Liver (tissue), 9 donors: ENCODE data around the gene ARHGDIA. TPM values are rescaled to one million over a fixed set of nuclear protein-coding genes. Genes with fewer than 3 reads are reported as not detected.

Experiments used
- DNase-seq: peaks from one replicate; pipeline ENCODE4 v3.0.0-alpha.2; 2017; ENCODE audit warnings: low spot score
- H3K27ac ChIP-seq, 2 donors: one replicate each; pipeline ENCODE4 v1.7.0; 2013; ENCODE audit warnings: inconsistent platforms in 2 of 2, low read length in 2 of 2, control low read depth in 1 of 2, low read depth in 1 of 2, mild to moderate bottlenecking in 1 of 2
- H3K27me3 ChIP-seq, 4 donors: one replicate each; pipeline versions ENCODE4 v1.6.1 to v1.7.0; 2013; ENCODE audit warnings: low read length in 3 of 4, inconsistent platforms in 1 of 4, mild to moderate bottlenecking in 1 of 4, moderate library complexity in 1 of 4; ENCODE audit not compliant: control insufficient read depth in 4 of 4, insufficient read depth in 4 of 4
- H3K36me3 ChIP-seq, 4 donors: one replicate each; pipeline versions ENCODE4 v1.6.1 to v1.7.0; 2013; ENCODE audit warnings: low read length in 3 of 4, mild to moderate bottlenecking in 3 of 4, low read depth in 1 of 4, moderate library complexity in 1 of 4; ENCODE audit not compliant: control insufficient read depth in 4 of 4, insufficient read depth in 3 of 4
- H3K4me1 ChIP-seq, 4 donors: one replicate each; pipeline versions ENCODE4 v1.6.1 to v1.7.0; 2013; ENCODE audit warnings: low read length in 3 of 4, mild to moderate bottlenecking in 3 of 4, moderate library complexity in 1 of 4; ENCODE audit not compliant: control insufficient read depth in 4 of 4, insufficient read depth in 4 of 4
- H3K4me3 ChIP-seq, 3 donors: one replicate each; pipeline versions ENCODE4 v1.6.1 to v1.7.0; 2013; ENCODE audit warnings: low read length in 3 of 3, control low read depth in 1 of 3, low read depth in 1 of 3, mild to moderate bottlenecking in 1 of 3
- H3K9ac ChIP-seq, 2 donors: one replicate each; pipeline ENCODE4 v1.7.0; 2013; ENCODE audit warnings: low read length in 2 of 2, mild to moderate bottlenecking in 2 of 2, moderate library complexity in 2 of 2, control low read depth in 1 of 2, low read depth in 1 of 2
- H3K9me3 ChIP-seq, 4 donors: one replicate each; pipeline versions ENCODE4 v1.6.1 to v1.7.0; 2013; ENCODE audit warnings: low read length in 3 of 4; ENCODE audit not compliant: control insufficient read depth in 4 of 4
- ATF3 ChIP-seq: IDR thresholded peaks from 2 replicates; pipeline ENCODE4 v1.6.1; 2016; ENCODE audit warnings: antibody characterized with exemption
- CTCF ChIP-seq: fragments of 150-350 bp; IDR thresholded peaks from 2 replicates; pipeline ENCODE4 v1.5.1; 2017; ENCODE audit warnings: improper control_type of control experiment, low read depth, low read length; ENCODE audit not compliant: missing input control
- EGR1 ChIP-seq, 2 donors: IDR thresholded peaks; 2 replicates each; pipeline ENCODE4 v1.6.1; 2016 to 2018; ENCODE audit warnings: antibody characterized with exemption in 2 of 2, low read depth in 2 of 2
- FOXA1 ChIP-seq: IDR thresholded peaks from 2 replicates; pipeline ENCODE4 v1.6.1; 2016; ENCODE audit warnings: antibody characterized with exemption
- FOXA2 ChIP-seq: IDR thresholded peaks from 2 replicates; pipeline ENCODE4 v1.6.1; 2016; ENCODE audit warnings: antibody characterized with exemption
- GABPA ChIP-seq, 2 donors: IDR thresholded peaks in 1 of 2; conservative IDR thresholded peaks in 1 of 2; 2 replicates each; pipeline ENCODE4 v1.6.1; 2016; ENCODE audit warnings: antibody characterized with exemption in 2 of 2, mild to moderate bottlenecking in 1 of 2, moderate library complexity in 1 of 2
- HNF4A ChIP-seq, 2 donors: conservative IDR thresholded peaks; 2 replicates each; pipeline ENCODE4 v1.6.1; 2016; ENCODE audit warnings: antibody characterized with exemption in 2 of 2, mild to moderate bottlenecking in 2 of 2
- HNF4G ChIP-seq: IDR thresholded peaks from 2 replicates; pipeline ENCODE4 v1.6.1; 2016; ENCODE audit warnings: antibody characterized with exemption
- JUND ChIP-seq, 2 donors: IDR thresholded peaks; 2 replicates each; pipeline ENCODE4 v1.6.1; 2016; ENCODE audit warnings: antibody characterized with exemption in 2 of 2
- NR2F2 ChIP-seq: IDR thresholded peaks from 2 replicates; pipeline ENCODE4 v1.6.1; 2016; ENCODE audit warnings: antibody characterized with exemption
- RAD21 ChIP-seq, 2 donors: IDR thresholded peaks; 2 replicates each; pipeline ENCODE4 v1.6.1; 2016; ENCODE audit warnings: antibody characterized with exemption in 2 of 2, mild to moderate bottlenecking in 2 of 2
- REST ChIP-seq: IDR thresholded peaks from 2 replicates; pipeline ENCODE4 v1.6.1; 2016; ENCODE audit warnings: antibody characterized with exemption, mild to moderate bottlenecking
- RXRA ChIP-seq, 2 donors: IDR thresholded peaks; 2 replicates each; pipeline ENCODE4 v1.6.1; 2017 to 2018; ENCODE audit warnings: antibody characterized with exemption in 2 of 2, mild to moderate bottlenecking in 1 of 2
- SP1 ChIP-seq: IDR thresholded peaks from 2 replicates; pipeline ENCODE4 v1.6.1; 2018; ENCODE audit warnings: antibody characterized with exemption, mild to moderate bottlenecking
- TAF1 ChIP-seq: conservative IDR thresholded peaks from 2 replicates; pipeline ENCODE4 v1.6.1; 2016; ENCODE audit warnings: antibody characterized with exemption, mild to moderate bottlenecking
- YY1 ChIP-seq: IDR thresholded peaks from 2 replicates; pipeline ENCODE4 v1.6.1; 2016; ENCODE audit warnings: antibody characterized with exemption, mild to moderate bottlenecking
- ZBTB33 ChIP-seq: IDR thresholded peaks from 2 replicates; pipeline ENCODE4 v1.6.1; 2016; ENCODE audit warnings: antibody characterized with exemption
- WGBS: extraction: QIAGEN DNeasy Blood & Tissue Kit; methylation state at CpG from one replicate; pipeline ENCODE4 v1.1.7; 2013; 5-methylcytosine and 5-hydroxymethylcytosine counted together
- polyA plus RNA-seq, 2 donors: library from polyadenylated mRNA; stranded (reverse) in 1 of 2; unstranded in 1 of 2; fragments of 200-250 nt in 1 of 2; fragments of >200 nt in 1 of 2; fragmentation: Nextera tagmentation in 1 of 2; extraction: Ambion mirVana in 1 of 2; gene quantifications; one replicate each; pipeline versions ENCODE4 v1.2.1 to v1.2.3, GENCODE V29; 2013 to 2015
- total RNA-seq, 2 donors: library from RNA; depleted of rRNA; stranded (reverse); fragments of >200 nt; gene quantifications; one replicate each; pipeline ENCODE4 v1.2.3, GENCODE V29; 2014
- TF ChIP-seq, protein P1 (sequence below): IDR thresholded peaks from 2 replicates; pipeline ENCODE4 v1.6.1; 2016; ENCODE audit warnings: antibody characterized with exemption
- donor health status: healthy.
- donor health status: healthy.
- donor health status: healthy.
- donor health status: healthy.
- donor health status: healthy.

The ARHGDIA gene
- total and polyA plus RNA-seq, 4 donors = 35.5 to 142 (median 75.3) TPM

DNA sequence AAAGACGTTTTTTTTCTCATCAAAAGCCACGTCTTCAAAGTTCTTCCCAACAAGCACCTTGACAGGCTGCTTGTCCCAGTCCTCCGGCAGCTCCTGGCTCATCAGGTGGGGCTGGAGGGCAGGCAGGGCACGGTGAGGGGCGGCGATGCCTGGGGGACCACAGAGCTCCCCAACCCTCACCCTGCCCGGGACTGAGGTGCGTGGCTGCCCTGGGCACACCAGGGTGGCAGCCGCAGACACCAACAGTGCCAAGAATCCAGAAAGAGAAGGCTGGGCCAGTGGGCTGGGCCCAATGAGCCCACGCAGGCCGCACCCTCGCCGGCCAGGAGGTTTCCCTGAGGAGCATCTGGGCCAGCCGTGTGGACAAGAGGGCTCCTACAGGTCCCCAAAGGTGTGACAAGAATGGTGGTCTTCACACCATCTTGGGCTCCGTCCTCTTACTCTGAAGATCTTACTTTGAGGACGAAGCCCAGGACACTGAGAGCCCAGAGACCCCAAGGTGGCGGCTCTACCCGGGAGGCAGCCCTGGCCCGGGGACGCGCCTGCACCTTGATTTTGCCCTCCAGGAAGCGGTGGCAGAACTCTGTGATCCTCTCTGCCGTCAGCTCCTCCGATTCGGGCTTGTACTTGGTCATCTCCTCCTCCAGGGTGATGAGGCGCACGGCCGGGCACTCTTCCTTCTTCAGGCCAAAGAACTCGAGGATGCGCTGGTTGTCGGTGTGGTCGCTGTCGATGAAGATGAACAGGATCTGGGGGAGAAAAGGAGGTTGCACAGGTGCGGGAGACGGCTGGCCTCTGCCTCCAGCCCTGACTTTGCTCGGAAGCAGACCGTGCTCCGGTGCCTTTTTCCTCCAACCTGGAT lies 25.0 kb downstream of the ARHGDIA start (continued):
- TF ChIP-seq REST = no peak

- Histone ChIP-seq H3K27ac (no peak overlapping the region), H3K9ac (no peak overlapping the region), H3K36me3 (peaks cover 30 to 50% (median 35%) of the 10 kb centered on the region in 4 donors), H3K4me3 (no peak overlapping the region), H3K27me3 (no peaks in the 10 kb centered on the region), H3K4me1 (peaks cover 0 to 29% (median 19%) of the 10 kb centered on the region in 4 donors), H3K9me3 (no peaks in the 10 kb centered on the region)
- 94% methylated on average over 13 of the region's 13 CpGs for WGBS
- DNase-seq = no peak
- no peak for TF ChIP-seq SP1
- TF ChIP-seq RAD21 (IDR thresholded peaks at IDR 0.05) = no peak
- no peak for TF ChIP-seq FOXA1
- TF ChIP-seq HNF4A (conservative IDR thresholded peaks at IDR 0.05) = no peak
- no peak for TF ChIP-seq GABPA (IDR thresholded peaks at IDR 0.05 in 1 of 2, conservative IDR thresholded peaks at IDR 0.05 in 1 of 2)
- no peak for TF ChIP-seq FOXA2
- no peak for TF ChIP-seq ATF3
- TF ChIP-seq, protein P1, sequence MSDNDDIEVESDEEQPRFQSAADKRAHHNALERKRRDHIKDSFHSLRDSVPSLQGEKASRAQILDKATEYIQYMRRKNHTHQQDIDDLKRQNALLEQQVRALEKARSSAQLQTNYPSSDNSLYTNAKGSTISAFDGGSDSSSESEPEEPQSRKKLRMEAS = no peak
- no peak for TF ChIP-seq HNF4G
- no peak for TF ChIP-seq REST
- no peak for TF ChIP-seq RXRA (IDR thresholded peaks at IDR 0.05)
- TF ChIP-seq CTCF = no peak
- no peak for TF ChIP-seq NR2F2
- TF ChIP-seq JUND (IDR thresholded peaks at IDR 0.05) = no peak
- TF ChIP-seq TAF1 = no peak
- TF ChIP-seq ZBTB33 = no peak
- TF ChIP-seq EGR1 (IDR thresholded peaks at IDR 0.05; ENCODE audit: low read depth in 2 of 2) = no peak
- no peak for TF ChIP-seq YY1
Observed at GRCh38 chr17:81845361-81845760, 25.8 kb downstream of the ARHGDIA start.
